ENCODE measurements around the gene DLG1. TPM values are rescaled to one million over a fixed set of nuclear protein-coding genes. Genes with fewer than 3 reads are reported as not detected.

DLG1 gene
- total and polyA plus RNA-seq, 2 experiments from 2014 or later, result 54.8 to 128 TPM

DNA sequence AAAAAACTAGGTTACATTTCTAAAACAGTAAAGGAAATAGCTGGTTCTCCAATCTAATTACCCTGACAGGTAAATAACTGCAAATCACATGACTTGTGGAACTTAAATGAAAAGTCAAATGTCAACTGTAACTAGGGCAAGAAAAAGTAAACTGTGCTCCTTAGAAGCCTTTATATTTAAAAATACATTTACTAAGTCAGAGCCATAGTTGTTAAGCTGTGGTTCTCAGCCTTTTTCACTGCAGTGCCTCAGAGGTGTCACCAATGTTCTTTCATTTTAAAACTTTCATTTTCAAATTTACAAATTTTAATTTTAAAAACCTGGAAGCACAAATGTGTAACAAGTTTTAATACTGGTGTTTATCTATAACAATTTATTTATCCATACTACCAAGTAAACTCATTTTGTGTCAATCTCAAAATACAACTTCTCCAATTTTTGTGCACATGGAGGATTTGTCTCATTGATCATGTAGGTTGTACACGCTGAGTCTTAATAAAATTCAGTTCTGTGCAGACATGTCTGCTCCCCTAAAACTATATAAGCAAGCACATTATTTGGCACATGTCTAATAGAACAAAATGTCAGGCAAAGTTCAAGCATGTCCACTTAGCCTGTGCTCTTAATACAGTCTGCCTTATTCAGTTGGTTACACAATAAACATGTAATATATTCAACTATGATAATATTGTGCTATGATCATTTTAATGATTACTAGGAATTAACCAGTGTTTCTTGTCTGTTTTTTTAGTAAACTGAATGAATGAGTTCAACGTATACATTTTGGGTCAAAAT lies 70.4 kb downstream of the DLG1 start:
- peak overlapping the region; percentile 22 for H3K4me2 ChIP-seq

DNA sequence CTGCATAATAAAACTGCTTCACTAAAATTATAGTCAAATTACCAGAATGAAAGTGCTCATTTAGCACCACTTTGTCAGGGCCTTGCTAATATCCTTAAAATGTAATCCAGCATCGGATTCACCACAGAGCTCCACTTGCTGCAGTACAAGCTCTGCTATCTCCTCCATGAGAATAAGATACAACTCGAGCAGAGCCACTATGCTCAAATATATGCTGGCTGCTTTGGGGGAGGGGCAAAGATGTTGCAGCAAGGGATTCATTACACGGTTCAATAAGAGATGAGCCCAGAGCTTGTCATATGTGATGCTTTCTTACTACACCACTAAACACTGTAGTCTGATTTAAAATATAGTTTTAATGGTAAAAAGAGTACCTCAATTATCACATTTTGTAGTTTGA lies 72.2 kb downstream of the DLG1 start:
- WGBS (ENCODE audit: low lambda C conversion rate, missing lambda C conversion rate), result 36% methylated on average over 3 of the region's 3 CpGs
- Histone ChIP-seq H3K27ac (no peak overlapping the region), H3K79me2 (peaks cover 98% of the 10 kb centered on the region), H3K27me3 (no peaks in the 10 kb centered on the region), H3K9me2 (replicated peaks; ENCODE audit: insufficient read depth) (no peaks in the 10 kb centered on the region), H3K4me2 (no peak overlapping the region), H3K4me3 (no peak overlapping the region), H3K4me1 (ENCODE audit: insufficient read depth) (peaks cover 14% of the 10 kb centered on the region), H3K36me3 (replicated peaks; ENCODE audit: insufficient read depth, low read depth) (no peaks in the 10 kb centered on the region), H2AFZ (no peak overlapping the region), H3K9me3 (ENCODE audit: low read depth) (no peaks in the 10 kb centered on the region), H4K20me1 (ENCODE audit: insufficient read depth, poor library complexity, severe bottlenecking) (peaks cover 38% of the 10 kb centered on the region)
- no peak for DNase-seq (ENCODE audit: low spot score)
- no peak for TF ChIP-seq EZH2 (IDR thresholded peaks at IDR 0.05; ENCODE audit: borderline replicate concordance)
- TF ChIP-seq, protein P1, sequence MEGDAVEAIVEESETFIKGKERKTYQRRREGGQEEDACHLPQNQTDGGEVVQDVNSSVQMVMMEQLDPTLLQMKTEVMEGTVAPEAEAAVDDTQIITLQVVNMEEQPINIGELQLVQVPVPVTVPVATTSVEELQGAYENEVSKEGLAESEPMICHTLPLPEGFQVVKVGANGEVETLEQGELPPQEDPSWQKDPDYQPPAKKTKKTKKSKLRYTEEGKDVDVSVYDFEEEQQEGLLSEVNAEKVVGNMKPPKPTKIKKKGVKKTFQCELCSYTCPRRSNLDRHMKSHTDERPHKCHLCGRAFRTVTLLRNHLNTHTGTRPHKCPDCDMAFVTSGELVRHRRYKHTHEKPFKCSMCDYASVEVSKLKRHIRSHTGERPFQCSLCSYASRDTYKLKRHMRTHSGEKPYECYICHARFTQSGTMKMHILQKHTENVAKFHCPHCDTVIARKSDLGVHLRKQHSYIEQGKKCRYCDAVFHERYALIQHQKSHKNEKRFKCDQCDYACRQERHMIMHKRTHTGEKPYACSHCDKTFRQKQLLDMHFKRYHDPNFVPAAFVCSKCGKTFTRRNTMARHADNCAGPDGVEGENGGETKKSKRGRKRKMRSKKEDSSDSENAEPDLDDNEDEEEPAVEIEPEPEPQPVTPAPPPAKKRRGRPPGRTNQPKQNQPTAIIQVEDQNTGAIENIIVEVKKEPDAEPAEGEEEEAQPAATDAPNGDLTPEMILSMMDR (IDR thresholded peaks at IDR 0.05; ENCODE audit: poor library complexity), result no peak

More for the DNA sequence above, 70.4 kb downstream of the DLG1 start:
- H3K9me2 ChIP-seq (replicated peaks; ENCODE audit: insufficient read depth), result no peaks in the 10 kb centered on the region
- DNase-seq (ENCODE audit: low spot score), result no peak
- no peak for TF ChIP-seq EZH2phosphoT487 (IDR thresholded peaks at IDR 0.05; ENCODE audit: low read depth, severe bottlenecking, unreplicated experiment)
- TF ChIP-seq, protein P1 (IDR thresholded peaks at IDR 0.05; ENCODE audit: poor library complexity), result no peak
- no peaks in the 10 kb centered on the region for H3K9me3 ChIP-seq (ENCODE audit: low read depth)
- H3K79me2 ChIP-seq, result peaks cover 98% of the 10 kb centered on the region
- H4K20me1 ChIP-seq (ENCODE audit: insufficient read depth, poor library complexity, severe bottlenecking), result peaks cover 35% of the 10 kb centered on the region
- peaks cover 14% of the 10 kb centered on the region for H3K4me1 ChIP-seq (ENCODE audit: insufficient read depth)
- no peak overlapping the region for H3K27ac ChIP-seq
- H2AFZ ChIP-seq, result no peak overlapping the region
- no peaks in the 10 kb centered on the region for H3K36me3 ChIP-seq (replicated peaks; ENCODE audit: insufficient read depth, low read depth)
- no peaks in the 10 kb centered on the region for H3K27me3 ChIP-seq
- WGBS (ENCODE audit: low lambda C conversion rate, missing lambda C conversion rate), result 100% methylated on average over 2 of the region's 2 CpGs
- H3K4me3 ChIP-seq, result no peak overlapping the region

DNA sequence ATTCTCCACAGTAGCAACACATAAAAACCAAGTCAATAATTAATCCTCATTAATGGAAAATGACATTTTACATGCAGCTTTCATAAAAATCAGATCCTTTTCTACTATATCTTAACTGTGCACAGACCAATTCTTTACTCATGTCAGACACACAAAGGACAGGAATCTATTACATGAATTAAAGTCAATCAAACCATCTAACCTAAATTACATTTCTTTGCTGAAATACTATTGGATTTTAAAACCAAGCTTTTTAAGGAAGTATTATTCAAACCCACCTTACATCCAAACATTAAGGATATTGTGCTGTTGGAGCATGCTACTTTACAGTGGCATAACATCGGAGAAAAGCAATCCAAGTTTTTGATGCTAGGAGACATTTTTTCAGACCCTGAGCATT lies 72.8 kb downstream of the DLG1 start:
- Histone ChIP-seq H4K20me1 (ENCODE audit: insufficient read depth, poor library complexity, severe bottlenecking) (peaks cover 42% of the 10 kb centered on the region), H3K79me2 (peaks cover 97% of the 10 kb centered on the region), H3K9me2 (replicated peaks; ENCODE audit: insufficient read depth) (no peaks in the 10 kb centered on the region), H3K4me2 (no peak overlapping the region), H3K36me3 (replicated peaks; ENCODE audit: insufficient read depth, low read depth) (no peaks in the 10 kb centered on the region), H3K4me1 (ENCODE audit: insufficient read depth) (peaks cover 14% of the 10 kb centered on the region), H2AFZ (no peak overlapping the region), H3K27me3 (no peaks in the 10 kb centered on the region), H3K27ac (no peak overlapping the region), H3K9me3 (ENCODE audit: low read depth) (no peaks in the 10 kb centered on the region), H3K4me3 (no peak overlapping the region)
- TF ChIP-seq, protein P1 (IDR thresholded peaks at IDR 0.05; ENCODE audit: poor library complexity), result no peak
- no peak for TF ChIP-seq EZH2phosphoT487 (IDR thresholded peaks at IDR 0.05; ENCODE audit: low read depth, severe bottlenecking, unreplicated experiment)
- TF ChIP-seq EZH2 (IDR thresholded peaks at IDR 0.05; ENCODE audit: borderline replicate concordance), result no peak
- no peak for DNase-seq (ENCODE audit: low spot score)
- 85% methylated on average over 1 of the region's 1 CpG for WGBS (ENCODE audit: low lambda C conversion rate, missing lambda C conversion rate)
